ENCODE results near the gene FCSK. TPM values are rescaled to one million over a fixed set of nuclear protein-coding genes. Genes with fewer than 3 reads are reported as not detected.

The FCSK gene
- total RNA-seq, 4 donors from 2014 or later: 6.9 to 21.8 (median 12.4) TPM

GRCh38 chr16:70416748-70417616 lies 37.4 kb upstream of the FCSK start:
- Histone ChIP-seq H3K4me1 (peaks cover 0 to 52% (median 0%) of the 10 kb centered on the region in 3 donors), H3K4me3 (no peak overlapping the region), H3K27me3 (no peaks in the 10 kb centered on the region), H3K27ac (no peak overlapping the region), H3K9me3 (no peaks in the 10 kb centered on the region), H3K36me3 (peaks cover 0 to 8% of the 10 kb centered on the region in 2 donors)
- ATAC-seq: no peak
- WGBS, 2 donors (ENCODE audit: low coverage in 1 of 2): 78 to 96% methylated on average over 6 to 7 of the region's 17 CpGs
- TF ChIP-seq CTCF (IDR thresholded peaks at IDR 0.05) (no peak), POLR2A (IDR thresholded peaks at IDR 0.05) (no peak), POLR2AphosphoS5 (IDR thresholded peaks at IDR 0.05) (no peak), EP300 (IDR thresholded peaks at IDR 0.05) (no peak)

- Histone ChIP-seq H3K9me3 (no peaks in the 10 kb centered on the region), H3K27me3 (no peaks in the 10 kb centered on the region), H3K36me3 (peaks cover 0 to 4% of the 10 kb centered on the region in 2 donors), H3K4me1 (peaks cover 0 to 58% (median 0%) of the 10 kb centered on the region in 3 donors), H3K27ac (no peak overlapping the region), H3K4me3 (no peak overlapping the region)
- TF ChIP-seq CTCF (IDR thresholded peaks at IDR 0.05) (no peak), POLR2A (IDR thresholded peaks at IDR 0.05) (no peak), POLR2AphosphoS5 (IDR thresholded peaks at IDR 0.05) (no peak), EP300 (IDR thresholded peaks at IDR 0.05) (no peak)
- 42 to 58% methylated on average over 2 to 3 of the region's 7 CpGs for whole genome bisulfite sequencing, 2 donors (ENCODE audit: low coverage in 1 of 2)
- no peak for ATAC-seq
Measured at GRCh38 chr16:70417661-70418060, 36.7 kb upstream of the FCSK start.

GRCh38 chr16:70418274-70418992 lies 36.0 kb upstream of the FCSK start:
- H3K27ac ChIP-seq: no peak overlapping the region
- H3K4me1 ChIP-seq: peaks cover 0 to 66% (median 0%) of the 10 kb centered on the region in 3 donors
- no peaks in the 10 kb centered on the region for H3K9me3 ChIP-seq
- H3K36me3 ChIP-seq: peaks cover 0 to 4% of the 10 kb centered on the region in 2 donors
- TF ChIP-seq POLR2A (IDR thresholded peaks at IDR 0.05) (no peak), POLR2AphosphoS5 (IDR thresholded peaks at IDR 0.05) (no peak), CTCF (IDR thresholded peaks at IDR 0.05) (no peak), EP300 (IDR thresholded peaks at IDR 0.05) (no peak)
- ATAC-seq: no peak
- H3K4me3 ChIP-seq: no peak overlapping the region
- H3K27me3 ChIP-seq: no peaks in the 10 kb centered on the region
- 100% methylated on average over 1 of the region's 13 CpGs; no CpG with 5 or more reads in 1 of the 2 donors for WGBS, 2 donors (ENCODE audit: low coverage in 1 of 2)

- no peaks in the 10 kb centered on the region for H3K9me3 ChIP-seq
- peaks cover 0 to 69% (median 0%) of the 10 kb centered on the region in 3 donors for H3K4me1 ChIP-seq
- peaks cover 0 to 4% of the 10 kb centered on the region in 2 donors for H3K36me3 ChIP-seq
- no peak overlapping the region for H3K27ac ChIP-seq
- no peaks in the 10 kb centered on the region for H3K27me3 ChIP-seq
- no peak overlapping the region for H3K4me3 ChIP-seq
- no peak for ATAC-seq
- whole genome bisulfite sequencing, 2 donors (ENCODE audit: low coverage in 1 of 2): 50% methylated on average over 5 of the region's 5 CpGs; no CpG with 5 or more reads in 1 of the 2 donors
- TF ChIP-seq POLR2AphosphoS5 (IDR thresholded peaks at IDR 0.05) (no peak), POLR2A (IDR thresholded peaks at IDR 0.05) (no peak), EP300 (IDR thresholded peaks at IDR 0.05) (no peak), CTCF (IDR thresholded peaks at IDR 0.05) (no peak)
Measured at GRCh38 chr16:70418993-70419318, 35.4 kb upstream of the FCSK start.
